ENCODE data around the gene ENOSF1.

Gene ENOSF1

DNA sequence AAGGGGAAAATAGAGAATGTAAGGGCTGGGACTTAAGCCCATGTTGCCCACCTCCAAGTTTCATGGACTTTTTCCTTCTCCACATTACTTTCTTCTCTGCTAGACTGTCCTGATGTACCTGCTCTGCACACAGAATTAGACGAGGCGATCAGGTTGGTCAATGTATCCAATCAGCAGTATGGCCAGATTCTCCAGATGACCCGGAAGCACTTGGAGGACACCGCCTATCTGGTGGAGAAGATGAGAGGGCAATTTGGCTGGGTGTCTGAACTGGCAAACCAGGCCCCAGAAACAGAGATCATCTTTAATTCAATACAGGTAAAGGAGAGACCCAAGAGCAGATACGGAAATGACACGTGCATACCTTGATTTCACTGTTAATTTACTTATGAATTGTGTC lies 71.2 kb downstream of the ENOSF1 start:
- no peak for DNase-seq (ENCODE audit: low read depth in 2 of 2, low spot score in 1 of 2)

DNA sequence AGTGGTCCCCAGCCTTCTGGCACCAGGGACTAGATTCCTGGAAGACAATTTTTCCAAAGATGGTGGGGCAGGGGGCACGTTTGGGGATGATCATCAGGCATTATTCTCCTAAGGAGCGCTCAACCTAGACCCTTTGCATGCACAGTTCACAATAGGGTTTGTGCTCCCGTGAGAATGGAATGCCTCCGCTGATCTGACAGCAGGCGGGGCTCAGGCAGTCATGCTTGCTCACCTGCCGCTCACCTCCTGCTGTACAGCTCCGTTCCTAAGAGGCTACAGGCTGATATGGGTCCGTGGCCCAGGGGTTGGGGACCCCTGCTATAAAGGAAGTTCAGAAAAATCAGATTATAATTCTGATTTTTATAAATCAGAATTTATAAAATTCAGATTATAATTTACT lies 77.3 kb downstream of the ENOSF1 start:
- no peak for DNase-seq (ENCODE audit: low read depth in 2 of 2, low spot score in 1 of 2)

DNA sequence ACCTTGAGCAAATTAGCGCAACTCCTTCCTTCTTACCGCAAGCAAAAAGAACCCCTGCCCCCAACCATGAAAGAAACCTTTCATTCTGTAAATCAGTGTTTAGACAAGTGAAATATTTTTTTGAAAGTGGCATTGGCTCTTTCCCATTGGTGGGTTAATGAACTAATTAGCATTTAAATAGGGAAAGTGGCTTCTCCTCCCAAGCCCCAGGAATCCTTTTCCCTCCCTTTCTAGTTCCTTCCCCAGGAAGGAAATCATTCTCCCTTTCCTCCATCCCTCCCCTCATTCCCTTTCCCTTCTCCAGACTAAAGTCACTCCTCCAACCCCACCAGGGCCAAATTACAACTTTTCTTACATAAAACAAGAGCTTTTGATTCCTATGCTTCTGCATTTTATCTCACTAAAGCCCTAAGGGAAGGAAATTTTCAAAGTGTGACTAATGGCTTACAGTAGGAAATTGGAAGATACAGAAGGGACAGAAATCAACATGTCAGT lies 77.8 kb downstream of the ENOSF1 start:
- DNase-seq (ENCODE audit: low read depth in 2 of 2, low spot score in 1 of 2) = no peak

DNA sequence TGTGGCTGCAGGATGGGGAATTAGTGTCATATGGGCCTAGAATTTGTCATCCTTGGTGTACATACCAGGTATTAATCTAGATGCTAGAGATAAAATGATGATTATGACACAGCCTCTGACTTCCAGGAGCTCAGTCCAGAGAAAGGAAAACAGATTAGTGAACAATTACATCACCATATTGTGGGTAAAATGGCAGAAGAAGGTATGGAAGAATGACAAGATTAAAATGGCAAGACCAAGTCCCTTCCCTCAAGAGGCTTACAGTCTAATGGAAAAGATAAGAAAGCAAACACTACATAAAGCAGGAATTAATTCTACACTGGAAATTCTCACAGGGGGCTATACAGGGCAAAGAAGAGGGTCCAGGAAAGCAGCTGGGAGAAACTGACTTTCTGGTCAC lies 80.9 kb downstream of the ENOSF1 start:
- DNase-seq (ENCODE audit: low read depth in 2 of 2, low spot score in 1 of 2) = no peak

DNA sequence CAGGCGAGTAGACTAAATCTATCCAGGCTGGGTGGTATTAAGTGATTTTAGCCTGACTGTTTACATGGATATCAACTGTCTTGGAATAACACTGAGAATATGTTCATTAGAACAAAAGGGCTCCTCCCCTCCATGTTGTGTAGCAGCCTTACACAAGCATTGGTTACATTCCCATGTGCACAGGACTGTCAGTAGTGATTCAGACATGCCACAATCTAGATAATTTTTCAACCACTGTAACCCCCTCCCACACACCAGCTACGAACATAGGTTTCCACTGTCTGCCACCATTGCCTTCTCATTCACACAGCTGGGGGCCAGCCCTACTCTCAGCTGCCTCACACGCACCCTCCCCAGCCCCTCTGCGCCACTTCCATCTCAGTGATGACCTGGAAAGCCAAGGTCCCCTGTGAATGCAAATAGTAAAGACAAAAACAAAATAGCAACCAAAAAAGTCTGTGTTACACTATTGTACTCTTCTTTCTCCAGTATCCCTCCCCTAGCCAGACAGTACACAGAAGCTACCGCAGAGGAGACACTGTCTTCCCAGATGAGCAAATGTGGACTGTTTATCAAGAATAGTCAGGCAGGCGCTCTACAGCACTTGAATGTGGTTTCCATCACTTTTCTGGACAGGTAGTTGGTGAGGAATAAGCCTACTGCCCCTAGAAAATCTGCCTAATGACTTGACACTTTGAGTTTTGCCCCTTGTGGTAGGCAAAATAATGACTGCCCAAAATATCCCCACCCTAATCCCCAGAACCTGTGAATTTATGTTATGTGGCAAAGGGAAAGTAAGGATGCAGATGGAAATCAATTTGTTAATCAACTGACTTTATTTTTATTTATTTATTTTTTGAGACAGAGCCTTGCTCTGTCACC lies 82.9 kb downstream of the ENOSF1 start:
- DNase-seq (ENCODE audit: low read depth in 2 of 2, low spot score in 1 of 2) = no peak

DNA sequence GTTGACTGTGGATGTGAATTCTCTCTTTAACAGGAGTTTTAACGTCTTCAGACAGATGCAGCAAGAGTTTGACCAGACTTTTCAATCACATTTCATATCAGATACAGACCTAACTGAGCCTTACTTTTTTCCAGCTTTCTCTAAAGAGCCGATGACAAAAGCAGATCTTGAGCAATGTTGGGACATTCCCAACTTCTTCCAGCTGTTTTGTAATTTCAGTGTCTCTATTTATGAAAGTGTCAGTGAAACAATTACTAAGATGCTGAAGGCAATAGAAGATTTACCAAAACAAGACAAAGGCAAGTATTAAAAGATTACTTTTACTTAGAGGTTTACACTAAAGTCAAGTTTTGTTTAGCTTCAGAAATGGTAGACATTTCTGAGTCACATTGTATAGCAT lies 85.2 kb downstream of the ENOSF1 start:
- DNase-seq (ENCODE audit: low read depth in 2 of 2, low spot score in 1 of 2) = no peak

DNA sequence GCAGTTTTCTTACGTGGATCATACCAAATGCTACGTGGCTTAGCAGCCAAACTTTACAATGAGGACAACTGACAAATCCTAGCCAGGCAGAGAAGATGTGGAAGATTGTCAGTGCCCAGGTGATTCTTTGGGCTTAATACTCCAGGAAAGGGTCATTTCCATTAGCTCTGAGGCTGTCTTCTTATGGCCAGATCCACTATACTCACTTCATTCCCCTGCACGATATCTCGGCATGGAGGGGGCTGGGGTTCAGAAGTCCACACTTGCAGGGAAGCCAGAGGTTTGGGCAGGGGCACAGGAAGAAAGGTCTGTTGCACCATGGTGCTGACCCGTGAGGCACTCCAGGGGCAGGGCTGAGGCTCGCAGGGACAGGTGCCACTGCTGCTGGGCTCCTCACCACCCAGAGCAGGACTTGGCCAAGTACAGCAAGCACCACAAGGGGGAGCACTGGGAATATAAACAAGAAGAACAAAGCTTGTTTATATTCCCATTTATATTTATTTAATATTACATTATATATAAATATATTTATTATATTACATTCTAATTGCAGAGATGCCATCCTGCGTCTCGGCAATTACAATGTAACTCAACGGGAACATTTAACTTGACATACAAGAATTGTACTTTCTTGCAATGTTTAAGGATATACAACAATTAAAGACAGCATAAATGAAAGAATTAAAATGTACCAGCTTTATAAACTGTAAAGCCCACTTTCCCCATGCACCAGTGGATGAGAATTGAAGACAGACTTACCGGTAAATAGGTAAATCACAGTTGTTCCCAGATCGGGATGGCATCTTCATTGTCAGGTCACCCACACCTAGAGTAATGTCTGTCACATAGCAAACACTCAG lies 88.4 kb downstream of the ENOSF1 start:
- peak in 1 of 2 donors; percentile 15 for DNase-seq (ENCODE audit: low read depth in 2 of 2, low spot score in 1 of 2)

DNA sequence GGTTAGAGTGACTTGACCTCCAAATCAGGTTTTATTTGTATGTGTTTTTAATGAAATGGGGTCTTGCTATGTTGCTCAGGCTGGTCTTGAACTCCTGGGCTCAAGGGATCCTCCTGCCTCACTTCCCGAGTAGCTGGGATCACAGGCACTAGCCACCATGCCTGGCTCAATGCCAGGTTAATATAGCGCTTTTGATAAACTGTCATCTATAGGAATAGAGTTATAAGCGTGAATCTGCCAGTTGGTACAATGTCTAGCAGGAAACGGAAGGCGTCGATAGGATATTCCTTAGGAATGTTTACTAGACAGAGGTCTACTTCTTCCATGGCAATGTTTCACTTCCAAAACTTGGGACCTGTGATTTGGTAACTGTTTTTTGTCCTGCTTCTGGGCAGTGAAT lies 90.1 kb downstream of the ENOSF1 start:
- no peak for DNase-seq (ENCODE audit: low read depth in 2 of 2, low spot score in 1 of 2)

DNA sequence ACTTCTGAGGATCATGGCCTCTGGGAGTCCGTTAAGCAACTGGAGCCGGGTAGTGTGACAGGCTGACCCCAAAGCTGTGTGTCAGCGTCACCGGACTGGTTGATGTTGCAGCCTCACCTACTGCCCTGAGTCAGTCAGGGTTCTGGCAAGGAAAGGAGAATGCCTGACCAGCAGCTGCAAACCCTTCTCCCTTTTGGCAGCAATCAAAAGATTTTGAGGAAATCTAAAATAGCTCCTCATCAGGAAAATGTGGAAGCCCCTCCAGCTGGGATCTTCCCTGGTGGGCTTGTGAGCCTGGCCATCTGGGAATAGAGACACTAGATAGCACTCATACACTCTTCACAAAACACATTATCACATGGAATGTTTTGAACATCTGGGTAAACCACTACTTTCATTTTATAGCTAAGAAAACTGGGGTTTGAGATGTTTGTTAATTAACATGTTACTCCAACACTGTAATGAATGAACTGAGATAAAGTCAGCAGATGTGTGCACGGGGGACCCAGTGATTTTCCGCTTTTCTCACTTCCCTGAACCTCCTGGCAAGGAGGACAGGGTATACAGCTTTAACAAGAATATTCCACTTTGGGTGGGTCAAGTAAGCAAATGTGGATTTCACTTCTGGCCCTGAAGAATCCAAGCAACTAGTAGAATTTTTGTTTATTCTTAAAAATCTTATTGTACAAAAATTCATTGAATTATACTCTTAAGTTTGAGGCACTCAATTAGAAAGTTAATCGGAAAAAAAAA lies 91.0 kb downstream of the ENOSF1 start:
- no peak for DNase-seq (ENCODE audit: low read depth in 2 of 2, low spot score in 1 of 2)
